Transverse colon (tissue), 4 donors: ENCODE data around the gene GPRC6A.

Source experiments
- CTCF ChIP-seq, 5 experiments: fragments of 200-600 bp in 3 of 5; fragments of 450-650 bp in 2 of 5; sonication (generic) in 3 of 5; IDR thresholded peaks; 1 replicate in 2 of 5; 2 replicates in 3 of 5; pipeline ENCODE4 v1.5.1; 2016 to 2017; ENCODE audit warnings: antibody characterized with exemption in 5 of 5, inconsistent platforms in 3 of 5, mild to moderate bottlenecking in 2 of 5, moderate library complexity in 1 of 5
- POLR2AphosphoS5 ChIP-seq, 3 donors: sonication (generic); formaldehyde crosslinking; IDR thresholded peaks; one replicate each; pipeline ENCODE4 v1.6.1; 2016; ENCODE audit warnings: antibody characterized with exemption in 3 of 3

GRCh38 chr6:116828983-116829382, at the start of gene GPRC6A:
- no peak for TF ChIP-seq POLR2AphosphoS5 (IDR thresholded peaks at IDR 0.05)
- TF ChIP-seq CTCF (IDR thresholded peaks at IDR 0.05), result no peak
